NCI-H748 treated with DMSO at 0.1 percent for 48 hours (cell line): ENCODE measurements around the gene FIGN.

Source experiments
- DNase-seq: peaks from one replicate; lab custom pipeline; 2025; lab: John Stamatoyannopoulos, UW

The FIGN gene

GRCh38 chr2:163735685-163736432 lies at the start of gene FIGN:
TSS of gene FIGN (minus strand) at chr2:163736008. CDS start at chr2:163734927, 1,081 bp downstream.
- DNase-seq, result peak; percentile 82

GRCh38 chr2:163785162-163785561 lies 49.4 kb upstream of the FIGN start:
- no peak for DNase-seq

- no peak for DNase-seq
Observed at GRCh38 chr2:163779970-163780597, 44.3 kb upstream of the FIGN start.

- DNase-seq, result no peak
Observed at GRCh38 chr2:163778045-163778781, 42.4 kb upstream of the FIGN start.

- no peak for DNase-seq
Observed at GRCh38 chr2:163775304-163775703, 39.5 kb upstream of the FIGN start.

- DNase-seq, result no peak
Observed at GRCh38 chr2:163774862-163775261, 39.1 kb upstream of the FIGN start.

- no peak for DNase-seq
Observed at GRCh38 chr2:163773276-163773675, 37.5 kb upstream of the FIGN start.

- DNase-seq, result no peak
Observed at GRCh38 chr2:163771596-163771995, 35.8 kb upstream of the FIGN start.

- no peak for DNase-seq
Observed at GRCh38 chr2:163768881-163769695, 33.3 kb upstream of the FIGN start.

GRCh38 chr2:163767097-163767496 lies 31.3 kb upstream of the FIGN start:
- no peak for DNase-seq

GRCh38 chr2:163764566-163764965 lies 28.8 kb upstream of the FIGN start:
- no peak for DNase-seq

- no peak for DNase-seq
Observed at GRCh38 chr2:163759013-163759412, 23.2 kb upstream of the FIGN start.

GRCh38 chr2:163757814-163758213 lies 22.0 kb upstream of the FIGN start:
- DNase-seq, result no peak

GRCh38 chr2:163756588-163756987 lies 20.8 kb upstream of the FIGN start:
- no peak for DNase-seq

GRCh38 chr2:163755366-163755765 lies 19.6 kb upstream of the FIGN start:
- no peak for DNase-seq

- no peak for DNase-seq
Observed at GRCh38 chr2:163753726-163754125, 17.9 kb upstream of the FIGN start.

- DNase-seq, result no peak
Observed at GRCh38 chr2:163752267-163752666, 16.5 kb upstream of the FIGN start.

- DNase-seq, result no peak
Observed at GRCh38 chr2:163751696-163752095, 15.9 kb upstream of the FIGN start.

GRCh38 chr2:163748420-163748819 lies 12.6 kb upstream of the FIGN start:
- DNase-seq, result no peak

- no peak for DNase-seq
Observed at GRCh38 chr2:163741435-163741834, 5.6 kb upstream of the FIGN start.

- DNase-seq, result no peak
Observed at GRCh38 chr2:163737563-163737962, 1.8 kb upstream of the FIGN start.

- peak; percentile 52 for DNase-seq
Observed at GRCh38 chr2:163737190-163737439, 1.3 kb upstream of the FIGN start.
